ENCODE measurements around the gene GNL1. TPM values are rescaled to one million over a fixed set of nuclear protein-coding genes. Genes with fewer than 3 reads are reported as not detected.
"Not testable (repeated sequence)": the region's sequence is repeated elsewhere in the genome, so short reads cannot be mapped to it uniquely, and the experiment has no call there.

Gene GNL1
- total RNA-seq, 2 donors from 2014 or later: 7.9 to 16.4 TPM

DNA sequence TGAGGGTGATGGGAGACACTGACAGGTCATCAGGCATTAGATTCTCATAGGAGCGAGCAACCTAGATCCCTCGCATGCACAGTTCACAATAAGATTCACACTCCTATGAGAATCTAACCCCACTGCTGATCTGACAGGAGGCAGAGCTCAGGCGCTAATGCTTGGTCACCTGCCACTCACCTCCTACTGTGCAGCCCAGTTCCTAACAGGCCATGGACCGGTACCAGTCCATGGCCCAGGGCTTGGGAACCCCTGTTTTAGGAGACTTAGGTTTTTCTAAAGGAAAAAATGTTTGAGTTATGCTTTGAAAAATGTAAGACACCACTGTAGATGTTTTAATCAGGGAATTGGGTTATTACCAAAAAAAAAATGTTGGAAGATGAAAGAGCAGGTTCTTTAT lies 60.3 kb downstream of the GNL1 start:
- TF ChIP-seq, protein P1, sequence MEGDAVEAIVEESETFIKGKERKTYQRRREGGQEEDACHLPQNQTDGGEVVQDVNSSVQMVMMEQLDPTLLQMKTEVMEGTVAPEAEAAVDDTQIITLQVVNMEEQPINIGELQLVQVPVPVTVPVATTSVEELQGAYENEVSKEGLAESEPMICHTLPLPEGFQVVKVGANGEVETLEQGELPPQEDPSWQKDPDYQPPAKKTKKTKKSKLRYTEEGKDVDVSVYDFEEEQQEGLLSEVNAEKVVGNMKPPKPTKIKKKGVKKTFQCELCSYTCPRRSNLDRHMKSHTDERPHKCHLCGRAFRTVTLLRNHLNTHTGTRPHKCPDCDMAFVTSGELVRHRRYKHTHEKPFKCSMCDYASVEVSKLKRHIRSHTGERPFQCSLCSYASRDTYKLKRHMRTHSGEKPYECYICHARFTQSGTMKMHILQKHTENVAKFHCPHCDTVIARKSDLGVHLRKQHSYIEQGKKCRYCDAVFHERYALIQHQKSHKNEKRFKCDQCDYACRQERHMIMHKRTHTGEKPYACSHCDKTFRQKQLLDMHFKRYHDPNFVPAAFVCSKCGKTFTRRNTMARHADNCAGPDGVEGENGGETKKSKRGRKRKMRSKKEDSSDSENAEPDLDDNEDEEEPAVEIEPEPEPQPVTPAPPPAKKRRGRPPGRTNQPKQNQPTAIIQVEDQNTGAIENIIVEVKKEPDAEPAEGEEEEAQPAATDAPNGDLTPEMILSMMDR (IDR thresholded peaks at IDR 0.05): no peak
- peaks cover 0 to 24% of the 10 kb centered on the region in 2 donors for H3K4me1 ChIP-seq

DNA sequence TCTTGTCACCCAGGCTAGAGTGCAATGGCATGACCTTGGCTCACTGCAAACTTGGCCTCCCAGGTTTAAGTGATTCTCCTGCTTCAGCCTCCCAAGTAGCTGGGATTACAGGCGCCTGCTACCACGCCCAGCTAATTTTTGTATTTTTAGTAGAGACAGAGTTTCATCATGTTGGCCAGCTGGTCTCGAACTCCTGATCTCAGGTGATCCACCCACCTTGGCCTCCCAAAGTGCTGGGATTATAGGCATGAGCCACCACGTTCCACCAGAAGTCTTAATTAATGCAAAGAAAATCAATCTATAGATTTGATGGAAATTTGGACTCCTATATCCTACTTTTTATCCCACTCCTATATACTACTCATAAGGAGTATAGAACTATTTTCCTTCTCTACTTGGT lies 61.2 kb downstream of the GNL1 start:
- not testable (repeated sequence) for H3K4me3 ChIP-seq; DNase-seq (ENCODE audit: low spot score); H3K9me3 ChIP-seq; H3K27me3 ChIP-seq; H3K27ac ChIP-seq
- Histone ChIP-seq H3K4me1 (peaks cover 0 to 34% of the 10 kb centered on the region in 2 donors), H3K36me3 (peaks cover 32% of the 10 kb centered on the region)

More for the DNA sequence above, 60.3 kb downstream of the GNL1 start:
- Histone ChIP-seq H3K27me3 (no peaks in the 10 kb centered on the region), H3K27ac (peak overlapping the region; percentile 68 to 70), H3K9me3 (no peaks in the 10 kb centered on the region), H3K4me3 (no peak overlapping the region), H3K36me3 (peaks cover 23% of the 10 kb centered on the region)
- no peak for DNase-seq (ENCODE audit: low spot score)

DNA sequence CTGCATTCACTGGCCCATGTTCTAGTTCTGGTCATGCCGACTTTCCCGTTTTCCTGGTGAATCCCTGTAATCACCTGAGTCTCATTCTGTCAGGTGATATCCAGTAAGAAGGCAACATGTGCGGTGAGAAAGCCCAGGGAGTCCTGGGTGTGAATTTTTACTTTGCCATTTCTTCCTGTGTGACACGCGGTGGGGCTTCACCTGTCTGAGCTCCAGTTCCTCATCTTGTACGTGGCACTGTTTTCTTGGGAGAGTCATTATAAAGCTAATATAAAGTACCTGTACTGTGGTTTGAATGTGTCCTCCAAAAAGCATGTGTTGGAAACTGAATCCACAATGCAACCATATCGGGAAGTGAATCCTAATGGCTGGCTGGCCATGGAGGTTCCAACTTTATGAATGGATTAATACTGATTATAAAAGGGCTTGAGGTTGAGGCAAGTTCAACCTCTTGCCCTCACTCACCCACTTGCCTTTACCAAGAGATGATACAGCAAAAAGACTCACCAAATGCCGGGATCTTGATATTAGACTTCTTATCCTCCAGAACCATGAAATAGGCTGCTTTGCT lies 61.9 kb downstream of the GNL1 start:
- H3K27ac ChIP-seq: no peak overlapping the region
- H3K4me3 ChIP-seq: no peak overlapping the region
- DNase-seq (ENCODE audit: low spot score): no peak
- H3K9me3 ChIP-seq: no peaks in the 10 kb centered on the region
- H3K27me3 ChIP-seq: no peaks in the 10 kb centered on the region
- H3K36me3 ChIP-seq: peaks cover 32% of the 10 kb centered on the region
- TF ChIP-seq, protein P1 (IDR thresholded peaks at IDR 0.05): no peak
- H3K4me1 ChIP-seq: peaks cover 0 to 35% of the 10 kb centered on the region in 2 donors

DNA sequence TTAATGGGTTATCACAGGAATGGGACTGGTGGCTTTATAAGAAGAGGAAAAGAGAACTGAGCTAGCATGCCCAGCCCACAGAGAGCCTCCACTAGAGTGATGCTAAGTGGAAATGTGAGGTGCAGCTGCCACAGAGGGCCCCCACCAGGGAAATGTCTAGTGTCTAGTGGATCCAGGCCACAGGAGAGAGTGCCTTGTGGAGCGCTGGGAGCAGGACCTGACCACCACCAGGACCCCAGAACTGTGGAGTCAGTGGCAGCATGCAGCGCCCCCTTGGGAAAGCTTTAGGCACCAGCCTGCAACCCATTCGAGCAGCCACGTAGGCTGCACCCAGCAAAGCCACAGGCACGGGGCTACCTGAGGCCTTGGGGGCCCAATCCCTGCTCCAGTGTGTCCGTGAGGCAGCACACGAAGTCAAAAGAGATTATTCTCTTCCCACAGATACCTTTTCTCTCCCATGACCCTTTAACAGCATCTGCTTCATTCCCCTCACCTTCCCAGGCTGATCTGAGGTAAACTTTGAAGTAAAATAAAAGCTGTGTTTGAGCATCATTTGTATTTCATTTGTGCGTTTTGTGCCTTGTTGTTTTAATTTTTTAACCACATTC lies 62.5 kb downstream of the GNL1 start:
- H3K4me3 ChIP-seq: no peak overlapping the region
- peaks cover 0 to 38% of the 10 kb centered on the region in 2 donors for H3K4me1 ChIP-seq
- no peaks in the 10 kb centered on the region for H3K27me3 ChIP-seq
- H3K36me3 ChIP-seq: peaks cover 32% of the 10 kb centered on the region
- no peak for DNase-seq (ENCODE audit: low spot score)
- H3K9me3 ChIP-seq: no peaks in the 10 kb centered on the region
- TF ChIP-seq, protein P1 (IDR thresholded peaks at IDR 0.05): no peak
- H3K27ac ChIP-seq: no peak overlapping the region

DNA sequence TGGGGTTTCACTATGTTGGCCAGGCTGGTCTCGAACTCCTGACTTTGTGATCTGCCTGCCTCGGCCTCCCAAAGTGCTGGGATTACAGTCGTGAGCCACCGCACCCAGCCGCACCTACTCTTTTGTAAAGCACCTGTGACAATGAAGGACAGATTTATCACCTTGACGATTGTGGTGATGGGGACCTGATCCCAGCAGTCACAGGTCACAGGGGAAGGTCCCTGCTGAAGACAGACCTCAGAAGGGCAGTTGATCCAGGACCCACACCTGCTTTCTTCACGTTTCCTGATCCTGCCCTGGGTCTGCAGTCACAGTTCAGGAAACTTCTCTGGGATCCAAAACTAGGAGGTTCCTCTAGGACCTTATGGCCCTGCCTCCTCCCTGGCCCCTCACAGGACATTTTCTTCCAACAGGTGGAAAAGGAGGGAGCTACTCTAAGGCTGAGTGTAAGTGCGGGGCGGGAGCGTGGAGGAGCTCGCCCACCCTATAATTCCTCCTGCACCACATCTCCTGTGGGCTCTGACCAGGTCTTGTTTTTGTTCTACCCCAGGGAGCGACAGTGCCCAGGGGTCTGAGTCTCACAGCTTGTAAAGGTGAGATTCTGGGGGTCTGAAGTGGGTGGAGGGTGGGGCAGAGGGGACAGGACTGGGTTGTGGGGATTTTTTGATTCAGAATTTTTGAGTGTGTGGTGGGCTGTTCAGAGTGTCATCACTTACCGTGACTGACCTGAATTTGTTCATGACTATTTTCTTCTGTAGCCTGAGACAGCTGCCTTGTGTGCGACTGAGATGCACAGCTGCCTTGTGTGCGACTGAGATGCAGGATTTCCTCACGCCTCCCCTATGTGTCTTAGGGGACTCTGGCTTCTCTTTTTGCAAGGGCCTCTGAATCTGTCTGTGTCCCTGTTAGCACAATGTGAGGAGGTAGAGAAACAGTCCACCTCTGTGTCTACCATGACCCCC lies 64.0 kb downstream of the GNL1 start:
- DNase-seq (ENCODE audit: low spot score): no peak
- peak overlapping the region; percentile 1 to 97 for H3K27ac ChIP-seq
- H3K4me3 ChIP-seq: peak overlapping the region; percentile 13 to 90
- peaks cover 32% of the 10 kb centered on the region for H3K36me3 ChIP-seq
- TF ChIP-seq, protein P1 (IDR thresholded peaks at IDR 0.05): no peak
- no peaks in the 10 kb centered on the region for H3K27me3 ChIP-seq
- H3K9me3 ChIP-seq: no peaks in the 10 kb centered on the region
- H3K4me1 ChIP-seq: peaks cover 0 to 39% of the 10 kb centered on the region in 2 donors

MicroRNAs encoded within 50 kb of the gene (microRNA counts, 767-probe panel; counts per million panel counts)
- 0 counts per million in 2 donors for microRNA hsa-miR-877-5p

Small RNA genes within 50 kb of the gene (microRNA-seq; reads per million reads assigned to microRNA genes)
- 59.4 to 68.0 reads per million in 2 donors for gene MIR877 (ENCODE audit: borderline number of aligned reads in 2 of 2, borderline replicate concordance in 1 of 2)

Other genes starting within 250 kb of the GNL1 start
- gene TRIM39, start 229.6 kb downstream of the GNL1 start, total RNA-seq: 10 to 100 TPM in 1 of 2 donors, 1 to 10 TPM in 1; 9.2 to 12.2 TPM
- 10 to 100 TPM; 46.6 to 54.1 TPM for gene RPP21, start 211.3 kb downstream of the GNL1 start, total RNA-seq
- gene HLA-E, start 67.0 kb downstream of the GNL1 start, total RNA-seq: 100 to 1,000 TPM; 216 to 400 TPM
- gene PRR3, start 806 bp upstream of the GNL1 start, total RNA-seq: 1 to 10 TPM; 2.3 to 3.7 TPM
- gene ABCF1, start 15.0 kb upstream of the GNL1 start, total RNA-seq: 10 to 100 TPM; 33.9 to 41.3 TPM
- 10 to 100 TPM; 18.4 to 20.6 TPM for gene PPP1R10, start 60.8 kb upstream of the GNL1 start, total RNA-seq
- gene MRPS18B, start 61.4 kb upstream of the GNL1 start, total RNA-seq: 10 to 100 TPM; 65.6 to 87.7 TPM
- gene ATAT1, start 70.4 kb upstream of the GNL1 start, total RNA-seq: 1 to 10 TPM; 1.6 to 1.8 TPM
- gene C6orf136, start 90.6 kb upstream of the GNL1 start, total RNA-seq: 10 to 100 TPM; 28.3 to 29.4 TPM
- gene DHX16, start 116.5 kb upstream of the GNL1 start, total RNA-seq: 10 to 100 TPM; 13.7 to 23.6 TPM
- 10 to 100 TPM; 17.5 to 33.2 TPM for gene PPP1R18, start 130.2 kb upstream of the GNL1 start, total RNA-seq
- 1 to 10 TPM; 2.2 to 4.2 TPM for gene NRM, start 134.5 kb upstream of the GNL1 start, total RNA-seq
- 10 to 100 TPM in 1 of 2 donors, 1 to 10 TPM in 1; 6.7 to 12.3 TPM for gene MDC1, start 160.8 kb upstream of the GNL1 start, total RNA-seq
- 100 to 1,000 TPM; 121 to 236 TPM for gene TUBB, start 163.9 kb upstream of the GNL1 start, total RNA-seq
- 100 to 1,000 TPM; 157 to 167 TPM for gene FLOT1, start 186.2 kb upstream of the GNL1 start, total RNA-seq
- gene IER3, start 188.1 kb upstream of the GNL1 start, total RNA-seq: 100 to 1,000 TPM in 1 of 2 donors, 10 to 100 TPM in 1; 43.6 to 144 TPM